NCI-H510A treated with DMSO at 0.1 percent for 48 hours (cell line): ENCODE results near the gene TEP1.
"Not testable (repeated sequence)": the region's sequence is repeated elsewhere in the genome, so short reads cannot be mapped to it uniquely, and the experiment has no call there.

Experiments
- DNase-seq: peaks from one replicate; lab custom pipeline; 2025; lab: John Stamatoyannopoulos, UW

Gene TEP1

GRCh38 chr14:20386276-20386855 lies 26.9 kb downstream of the TEP1 start:
- DNase-seq, result no peak

- DNase-seq, result no peak
Measured at GRCh38 chr14:20384886-20385285, 28.4 kb downstream of the TEP1 start.

- DNase-seq, result no peak
Measured at GRCh38 chr14:20384321-20384720, 29.0 kb downstream of the TEP1 start.

- DNase-seq, result no peak
Measured at GRCh38 chr14:20383636-20384035, 29.7 kb downstream of the TEP1 start.

- DNase-seq, result no peak
Measured at GRCh38 chr14:20383032-20383431, 30.3 kb downstream of the TEP1 start.

GRCh38 chr14:20382526-20382925 lies 30.8 kb downstream of the TEP1 start:
- no peak for DNase-seq

GRCh38 chr14:20381341-20381740 lies 32.0 kb downstream of the TEP1 start:
- no peak for DNase-seq

GRCh38 chr14:20380681-20381080 lies 32.6 kb downstream of the TEP1 start:
- DNase-seq, result no peak

GRCh38 chr14:20379743-20380142 lies 33.6 kb downstream of the TEP1 start:
- no peak for DNase-seq

- DNase-seq, result no peak
Measured at GRCh38 chr14:20377171-20377570, 36.1 kb downstream of the TEP1 start.

GRCh38 chr14:20376071-20376588 lies 37.2 kb downstream of the TEP1 start:
- no peak for DNase-seq

GRCh38 chr14:20375471-20375870 lies 37.8 kb downstream of the TEP1 start:
- DNase-seq, result no peak

GRCh38 chr14:20372796-20373195 lies 40.5 kb downstream of the TEP1 start:
- DNase-seq, result no peak

GRCh38 chr14:20365928-20366327 lies 47.4 kb downstream of the TEP1 start:
- no peak for DNase-seq

- DNase-seq, result not testable (repeated sequence)
Measured at GRCh38 chr14:20358474-20358873, 54.8 kb downstream of the TEP1 start.

GRCh38 chr14:20356422-20356821 lies 56.9 kb downstream of the TEP1 start:
- DNase-seq, result no peak

- DNase-seq, result no peak
Measured at GRCh38 chr14:20350860-20351259, 62.4 kb downstream of the TEP1 start.

- no peak for DNase-seq
Measured at GRCh38 chr14:20350282-20350681, 63.0 kb downstream of the TEP1 start.

GRCh38 chr14:20347747-20348146 lies 65.6 kb downstream of the TEP1 start:
- DNase-seq, result no peak

GRCh38 chr14:20346713-20347112 lies 66.6 kb downstream of the TEP1 start:
- no peak for DNase-seq

GRCh38 chr14:20345366-20345765 lies 67.9 kb downstream of the TEP1 start:
- no peak for DNase-seq

- DNase-seq, result no peak
Measured at GRCh38 chr14:20343862-20344220, 69.5 kb downstream of the TEP1 start.

GRCh38 chr14:20343092-20343861 lies 70.0 kb downstream of the TEP1 start, which contains the start of gene PARP2:
PARP2 (plus strand) TSS chr14:20343635; CDS start chr14:20343642, 7 bp downstream.
- DNase-seq, result peak; percentile 99

- peak; percentile 11 for DNase-seq
Measured at GRCh38 chr14:20341646-20342045, 71.7 kb downstream of the TEP1 start.
